GM12878 (cell line): ENCODE measurements around the gene KRT6C.

Experiments
- ATF3 ChIP-seq: IDR thresholded peaks from 2 replicates; pipeline ENCODE4 v1.6.1; 2011; ENCODE audit warnings: low read depth, mild to moderate bottlenecking, low read length, moderate library complexity, borderline replicate concordance; ENCODE audit errors: extremely low read depth
- CTCF ChIP-seq, 3 experiments: IDR thresholded peaks in 2 of 3; conservative IDR thresholded peaks in 1 of 3; 2 replicates each; pipeline ENCODE4 v1.5.1; 2011; ENCODE audit warnings: low read depth in 3 of 3, low read length in 3 of 3, mild to moderate bottlenecking in 3 of 3, control low read depth in 2 of 3, moderate library complexity in 2 of 3, inconsistent platforms in 1 of 3, mixed read lengths in 1 of 3; ENCODE audit not compliant: control insufficient read depth in 2 of 3, insufficient read depth in 1 of 3; ENCODE audit errors: extremely low read depth in 1 of 3
- E4F1 ChIP-seq: fragments of 450-650 bp; IDR thresholded peaks from 2 replicates; pipeline ENCODE4 v1.6.1; 2018; ENCODE audit warnings: borderline replicate concordance, mild to moderate bottlenecking; ENCODE audit not compliant: partially characterized antibody

- TF ChIP-seq CTCF (IDR thresholded peaks at IDR 0.05 in 2 of 3, conservative IDR thresholded peaks at IDR 0.05 in 1 of 3; ENCODE audit: control insufficient read depth in 2 of 3, extremely low read depth in 1 of 3, insufficient read depth in 1 of 3, low read depth in 3 of 3, low read length in 3 of 3), result no peak
- TF ChIP-seq ATF3, result no peak
- no peak for TF ChIP-seq E4F1
Observed at GRCh38 chr12:52521175-52521567, 47.6 kb upstream of the KRT6C start.
